G401.6 (cell line): ENCODE data around the gene TIMP1.

Experiments
- FAIRE-seq: peaks from 2 replicates; lab custom pipeline; 2012; peaks lifted over from hg19 to GRCh38; lab: Jason Lieb, UNC

TIMP1 gene

GRCh38 chrX:47605024-47605423 is 22.8 kb downstream of the TIMP1 start:
- FAIRE-seq, result no peak

GRCh38 chrX:47607091-47607490 is 24.9 kb downstream of the TIMP1 start:
- FAIRE-seq, result no peak

- FAIRE-seq, result no peak
Measured at GRCh38 chrX:47608130-47608810, 26.0 kb downstream of the TIMP1 start.

GRCh38 chrX:47610511-47610910 is 28.3 kb downstream of the TIMP1 start:
- no peak for FAIRE-seq

- FAIRE-seq, result no peak
Measured at GRCh38 chrX:47611489-47611888, 29.3 kb downstream of the TIMP1 start.

GRCh38 chrX:47611926-47612325 is 29.7 kb downstream of the TIMP1 start:
- FAIRE-seq, result no peak

GRCh38 chrX:47612418-47612817 is 30.2 kb downstream of the TIMP1 start:
- FAIRE-seq, result no peak

GRCh38 chrX:47613082-47613481 is 30.8 kb downstream of the TIMP1 start:
- no peak for FAIRE-seq

GRCh38 chrX:47614618-47615017 is 32.4 kb downstream of the TIMP1 start:
- no peak for FAIRE-seq

GRCh38 chrX:47618923-47619485 is 36.8 kb downstream of the TIMP1 start:
- no peak for FAIRE-seq

- no peak for FAIRE-seq
Measured at GRCh38 chrX:47619486-47620302, 37.5 kb downstream of the TIMP1 start, which contains the start of gene SYN1. Gene SYN1, minus strand, starts transcription at chrX:47619857. Its CDS starts 129 bp downstream, at chrX:47619728.

- no peak for FAIRE-seq
Measured at GRCh38 chrX:47620303-47620685, 38.1 kb downstream of the TIMP1 start.

- FAIRE-seq, result no peak
Measured at GRCh38 chrX:47621851-47622250, 39.6 kb downstream of the TIMP1 start.

GRCh38 chrX:47623540-47624027 is 41.3 kb downstream of the TIMP1 start:
- FAIRE-seq, result no peak

- FAIRE-seq, result no peak
Measured at GRCh38 chrX:47625365-47625764, 43.1 kb downstream of the TIMP1 start.

- no peak for FAIRE-seq
Measured at GRCh38 chrX:47628982-47629381, 46.7 kb downstream of the TIMP1 start.

GRCh38 chrX:47629419-47630200 is 47.4 kb downstream of the TIMP1 start, which contains the start of gene CFP:
Gene CFP, minus strand, starts transcription at chrX:47629930. Its CDS starts 86 bp downstream, at chrX:47629844.
- no peak for FAIRE-seq

GRCh38 chrX:47631676-47632075 is 49.4 kb downstream of the TIMP1 start:
- no peak for FAIRE-seq

- no peak for FAIRE-seq
Measured at GRCh38 chrX:47632666-47633065, 50.4 kb downstream of the TIMP1 start.

GRCh38 chrX:47633689-47634590 is 51.7 kb downstream of the TIMP1 start:
- FAIRE-seq, result no peak
